ENCODE results near the gene LRP5. TPM values are rescaled to one million over a fixed set of nuclear protein-coding genes. Genes with fewer than 3 reads are reported as not detected.

Gene LRP5
- total and polyA plus RNA-seq, 2 experiments from 2014 or later, result 43.9 to 54.3 TPM

DNA sequence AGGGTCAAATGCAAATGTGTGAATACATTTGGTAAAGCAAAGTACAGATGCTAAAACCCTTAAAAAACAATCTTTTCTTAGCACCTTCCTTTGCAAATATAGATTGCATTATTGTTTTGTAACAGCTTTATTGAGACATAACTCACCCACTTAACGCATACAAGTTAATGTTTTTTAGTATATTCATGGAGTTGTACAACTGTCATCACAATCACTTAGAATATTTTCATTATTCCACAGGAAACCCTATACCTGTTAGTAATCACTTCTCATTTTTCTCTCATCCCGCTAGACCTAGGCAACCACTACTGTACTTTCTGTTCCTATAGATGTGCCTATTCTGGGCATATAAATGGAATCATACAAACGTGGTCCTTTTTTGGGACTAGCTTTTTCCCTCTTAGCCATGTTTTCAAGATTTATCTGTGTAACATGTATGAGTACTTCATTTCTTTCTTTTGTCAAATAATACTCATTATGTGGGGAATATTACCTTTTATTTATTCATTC, 182.9 kb downstream of the LRP5 start:
- TF ChIP-seq, protein P1, sequence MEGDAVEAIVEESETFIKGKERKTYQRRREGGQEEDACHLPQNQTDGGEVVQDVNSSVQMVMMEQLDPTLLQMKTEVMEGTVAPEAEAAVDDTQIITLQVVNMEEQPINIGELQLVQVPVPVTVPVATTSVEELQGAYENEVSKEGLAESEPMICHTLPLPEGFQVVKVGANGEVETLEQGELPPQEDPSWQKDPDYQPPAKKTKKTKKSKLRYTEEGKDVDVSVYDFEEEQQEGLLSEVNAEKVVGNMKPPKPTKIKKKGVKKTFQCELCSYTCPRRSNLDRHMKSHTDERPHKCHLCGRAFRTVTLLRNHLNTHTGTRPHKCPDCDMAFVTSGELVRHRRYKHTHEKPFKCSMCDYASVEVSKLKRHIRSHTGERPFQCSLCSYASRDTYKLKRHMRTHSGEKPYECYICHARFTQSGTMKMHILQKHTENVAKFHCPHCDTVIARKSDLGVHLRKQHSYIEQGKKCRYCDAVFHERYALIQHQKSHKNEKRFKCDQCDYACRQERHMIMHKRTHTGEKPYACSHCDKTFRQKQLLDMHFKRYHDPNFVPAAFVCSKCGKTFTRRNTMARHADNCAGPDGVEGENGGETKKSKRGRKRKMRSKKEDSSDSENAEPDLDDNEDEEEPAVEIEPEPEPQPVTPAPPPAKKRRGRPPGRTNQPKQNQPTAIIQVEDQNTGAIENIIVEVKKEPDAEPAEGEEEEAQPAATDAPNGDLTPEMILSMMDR (IDR thresholded peaks at IDR 0.05; ENCODE audit: poor library complexity), result no peak
- no peak for TF ChIP-seq EZH2phosphoT487 (IDR thresholded peaks at IDR 0.05; ENCODE audit: low read depth, severe bottlenecking, unreplicated experiment)
- no peak for TF ChIP-seq EZH2 (IDR thresholded peaks at IDR 0.05; ENCODE audit: borderline replicate concordance)
- Histone ChIP-seq H3K27ac (no peak overlapping the region), H3K36me3 (replicated peaks; ENCODE audit: insufficient read depth, low read depth) (no peaks in the 10 kb centered on the region), H3K4me2 (no peak overlapping the region), H3K4me3 (no peak overlapping the region), H3K4me1 (ENCODE audit: insufficient read depth) (peaks cover 7% of the 10 kb centered on the region), H2AFZ (no peak overlapping the region), H3K27me3 (no peaks in the 10 kb centered on the region), H4K20me1 (ENCODE audit: insufficient read depth, poor library complexity, severe bottlenecking) (peaks cover 96% of the 10 kb centered on the region), H3K9me2 (replicated peaks; ENCODE audit: insufficient read depth) (no peaks in the 10 kb centered on the region), H3K9me3 (ENCODE audit: low read depth) (no peaks in the 10 kb centered on the region), H3K79me2 (peaks cover 99% of the 10 kb centered on the region)
- WGBS (ENCODE audit: low lambda C conversion rate, missing lambda C conversion rate), result 93% methylated on average over 3 of the region's 3 CpGs
- no peak for DNase-seq (ENCODE audit: low spot score)

- H4K20me1 ChIP-seq (ENCODE audit: insufficient read depth, poor library complexity, severe bottlenecking), result peaks cover 96% of the 10 kb centered on the region
- H3K27me3 ChIP-seq, result no peaks in the 10 kb centered on the region
- 97% methylated on average over 3 of the region's 3 CpGs for WGBS (ENCODE audit: low lambda C conversion rate, missing lambda C conversion rate)
Measured at GRCh38 chr11:68495872-68496271, 183.5 kb downstream of the LRP5 start.

DNA sequence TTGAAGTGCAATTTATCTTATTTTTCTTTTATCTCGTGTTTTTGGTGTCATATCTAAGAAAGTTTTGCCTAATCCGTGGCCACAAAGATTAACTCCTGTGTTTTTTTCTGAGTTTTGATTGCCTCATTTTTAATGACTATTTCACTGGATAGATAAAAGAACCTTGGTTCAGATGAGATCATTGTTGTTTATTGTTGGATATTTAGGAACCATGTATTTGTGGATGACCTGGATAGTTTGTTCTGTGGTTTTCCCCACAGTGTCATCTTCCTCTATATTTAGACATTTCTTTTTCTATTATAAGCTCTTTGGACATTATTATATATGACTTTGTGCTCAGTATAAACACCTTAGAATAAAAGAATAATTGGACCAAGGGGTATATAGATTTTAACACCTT, 185.4 kb downstream of the LRP5 start:
- Histone ChIP-seq H3K4me3 (no peak overlapping the region), H4K20me1 (ENCODE audit: insufficient read depth, poor library complexity, severe bottlenecking) (peaks cover 96% of the 10 kb centered on the region), H3K9me3 (ENCODE audit: low read depth) (no peaks in the 10 kb centered on the region), H3K79me2 (peaks cover 99% of the 10 kb centered on the region), H3K27ac (no peak overlapping the region), H3K4me2 (no peak overlapping the region), H3K36me3 (replicated peaks; ENCODE audit: insufficient read depth, low read depth) (no peaks in the 10 kb centered on the region), H2AFZ (no peak overlapping the region), H3K27me3 (no peaks in the 10 kb centered on the region), H3K9me2 (replicated peaks; ENCODE audit: insufficient read depth) (no peaks in the 10 kb centered on the region), H3K4me1 (ENCODE audit: insufficient read depth) (peaks cover 7% of the 10 kb centered on the region)
- TF ChIP-seq EZH2 (IDR thresholded peaks at IDR 0.05; ENCODE audit: borderline replicate concordance) (no peak), EZH2phosphoT487 (IDR thresholded peaks at IDR 0.05; ENCODE audit: low read depth, severe bottlenecking, unreplicated experiment) (no peak)
- TF ChIP-seq, protein P1 (IDR thresholded peaks at IDR 0.05; ENCODE audit: poor library complexity), result no peak
- no peak for DNase-seq (ENCODE audit: low spot score)
- WGBS (ENCODE audit: low lambda C conversion rate, missing lambda C conversion rate), result 89% methylated on average over 2 of the region's 2 CpGs

More at GRCh38 chr11:68495872-68496271, 183.5 kb downstream of the LRP5 start:
- H3K9me2 ChIP-seq (replicated peaks; ENCODE audit: insufficient read depth), result no peaks in the 10 kb centered on the region
- peaks cover 7% of the 10 kb centered on the region for H3K4me1 ChIP-seq (ENCODE audit: insufficient read depth)
- no peak for DNase-seq (ENCODE audit: low spot score)
- H3K79me2 ChIP-seq, result peaks cover 99% of the 10 kb centered on the region
- H3K4me2 ChIP-seq, result no peak overlapping the region
- no peak overlapping the region for H2AFZ ChIP-seq
- no peaks in the 10 kb centered on the region for H3K36me3 ChIP-seq (replicated peaks; ENCODE audit: insufficient read depth, low read depth)
- no peak overlapping the region for H3K4me3 ChIP-seq
- no peak overlapping the region for H3K27ac ChIP-seq
- no peaks in the 10 kb centered on the region for H3K9me3 ChIP-seq (ENCODE audit: low read depth)
- no peak for TF ChIP-seq EZH2phosphoT487 (IDR thresholded peaks at IDR 0.05; ENCODE audit: low read depth, severe bottlenecking, unreplicated experiment)
- TF ChIP-seq, protein P1 (IDR thresholded peaks at IDR 0.05; ENCODE audit: poor library complexity), result no peak
- TF ChIP-seq EZH2 (IDR thresholded peaks at IDR 0.05; ENCODE audit: borderline replicate concordance), result no peak
